ENCODE results near the gene CLIC6.
"Not testable (repeated sequence)": the region's sequence is repeated elsewhere in the genome, so short reads cannot be mapped to it uniquely, and the experiment has no call there.

Gene CLIC6

GRCh38 chr21:34653522-34653921 is 15.3 kb upstream of the CLIC6 start:
- no peak for DNase-seq

DNA sequence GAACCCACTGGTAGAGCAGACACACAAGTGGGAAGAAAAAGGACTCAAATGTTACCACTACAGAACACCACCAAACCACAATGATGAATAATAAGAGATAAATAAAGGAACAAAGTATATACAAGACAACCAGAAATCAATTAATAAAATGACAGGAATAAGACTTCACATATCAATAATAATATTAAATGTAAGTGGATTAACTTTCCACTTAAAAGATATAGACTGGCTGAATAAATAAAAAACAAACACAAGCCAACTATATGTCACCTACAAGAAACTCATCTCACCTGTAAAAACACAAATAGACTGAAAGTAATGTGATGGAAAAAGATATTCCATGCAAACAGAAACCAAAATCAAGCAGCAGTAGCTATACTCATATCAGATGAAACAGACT is 6.9 kb upstream of the CLIC6 start:
- DNase-seq: no peak

DNA sequence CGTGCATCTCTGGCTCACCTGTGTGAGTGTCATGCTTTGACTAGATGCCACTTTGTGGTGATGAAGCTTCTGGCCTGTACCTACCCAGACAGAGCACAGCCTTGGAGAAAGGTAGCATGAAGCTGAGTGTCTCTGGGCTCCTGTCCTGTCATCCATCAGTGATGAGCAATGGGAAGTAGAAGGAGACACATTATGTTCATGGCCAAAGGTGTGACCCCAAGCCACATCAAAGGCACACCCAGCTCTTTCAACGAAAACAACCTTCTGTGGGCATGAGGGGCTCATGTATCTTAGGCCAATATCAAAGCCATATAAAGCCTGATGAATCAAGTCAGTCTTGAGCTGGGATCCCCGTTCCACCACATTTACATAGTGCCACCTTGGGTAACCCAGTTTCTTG is 1.0 kb upstream of the CLIC6 start:
- DNase-seq: no peak

DNA sequence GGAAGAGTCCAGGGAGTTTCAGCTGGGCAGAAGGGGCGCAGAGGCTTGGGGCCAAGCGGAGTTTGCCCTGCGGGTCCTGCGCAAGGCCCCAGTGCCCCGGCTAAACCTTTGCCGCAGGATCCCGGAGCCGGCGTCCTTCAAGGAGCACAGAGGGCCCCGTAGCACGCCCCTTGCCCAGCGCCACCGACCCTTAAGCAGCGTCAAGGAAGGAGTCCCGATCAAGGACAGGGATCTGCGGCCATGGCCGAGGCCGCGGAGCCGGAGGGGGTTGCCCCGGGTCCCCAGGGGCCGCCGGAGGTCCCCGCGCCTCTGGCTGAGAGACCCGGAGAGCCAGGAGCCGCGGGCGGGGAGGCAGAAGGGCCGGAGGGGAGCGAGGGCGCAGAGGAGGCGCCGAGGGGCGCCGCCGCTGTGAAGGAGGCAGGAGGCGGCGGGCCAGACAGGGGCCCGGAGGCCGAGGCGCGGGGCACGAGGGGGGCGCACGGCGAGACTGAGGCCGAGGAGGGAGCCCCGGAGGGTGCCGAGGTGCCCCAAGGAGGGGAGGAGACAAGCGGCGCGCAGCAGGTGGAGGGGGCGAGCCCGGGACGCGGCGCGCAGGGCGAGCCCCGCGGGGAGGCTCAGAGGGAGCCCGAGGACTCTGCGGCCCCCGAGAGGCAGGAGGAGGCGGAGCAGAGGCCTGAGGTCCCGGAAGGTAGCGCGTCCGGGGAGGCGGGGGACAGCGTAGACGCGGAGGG is 520 bp downstream of the CLIC6 start:
- peak in 1 of 2 experiments; percentile 18 for DNase-seq

DNA sequence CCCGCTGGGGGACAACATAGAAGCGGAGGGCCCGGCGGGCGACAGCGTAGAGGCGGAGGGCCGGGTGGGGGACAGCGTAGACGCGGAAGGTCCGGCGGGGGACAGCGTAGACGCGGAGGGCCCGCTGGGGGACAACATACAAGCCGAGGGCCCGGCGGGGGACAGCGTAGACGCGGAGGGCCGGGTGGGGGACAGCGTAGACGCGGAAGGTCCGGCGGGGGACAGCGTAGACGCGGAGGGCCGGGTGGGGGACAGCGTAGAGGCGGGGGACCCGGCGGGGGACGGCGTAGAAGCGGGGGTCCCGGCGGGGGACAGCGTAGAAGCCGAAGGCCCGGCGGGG is 1.1 kb downstream of the CLIC6 start:
- DNase-seq: not testable (repeated sequence)

DNA sequence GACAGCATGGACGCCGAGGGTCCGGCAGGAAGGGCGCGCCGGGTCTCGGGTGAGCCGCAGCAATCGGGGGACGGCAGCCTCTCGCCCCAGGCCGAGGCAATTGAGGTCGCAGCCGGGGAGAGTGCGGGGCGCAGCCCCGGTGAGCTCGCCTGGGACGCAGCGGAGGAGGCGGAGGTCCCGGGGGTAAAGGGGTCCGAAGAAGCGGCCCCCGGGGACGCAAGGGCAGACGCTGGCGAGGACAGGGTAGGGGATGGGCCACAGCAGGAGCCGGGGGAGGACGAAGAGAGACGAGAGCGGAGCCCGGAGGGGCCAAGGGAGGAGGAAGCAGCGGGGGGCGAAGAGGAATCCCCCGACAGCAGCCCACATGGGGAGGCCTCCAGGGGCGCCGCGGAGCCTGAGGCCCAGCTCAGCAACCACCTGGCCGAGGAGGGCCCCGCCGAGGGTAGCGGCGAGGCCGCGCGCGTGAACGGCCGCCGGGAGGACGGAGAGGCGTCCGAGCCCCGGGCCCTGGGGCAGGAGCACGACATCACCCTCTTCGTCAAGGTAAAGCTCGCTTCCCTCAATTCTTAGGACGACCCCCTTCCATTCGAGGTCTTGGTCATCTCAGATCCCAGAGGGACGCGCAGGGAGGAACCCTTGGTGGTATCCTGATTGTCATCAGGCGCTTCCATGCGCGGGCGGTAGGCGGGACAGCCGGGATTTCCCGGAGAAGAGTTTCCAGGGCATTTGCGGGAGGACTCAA is 1.6 kb downstream of the CLIC6 start:
- DNase-seq: no peak

GRCh38 chr21:34670962-34671348 is 2.2 kb downstream of the CLIC6 start:
- DNase-seq: no peak

DNA sequence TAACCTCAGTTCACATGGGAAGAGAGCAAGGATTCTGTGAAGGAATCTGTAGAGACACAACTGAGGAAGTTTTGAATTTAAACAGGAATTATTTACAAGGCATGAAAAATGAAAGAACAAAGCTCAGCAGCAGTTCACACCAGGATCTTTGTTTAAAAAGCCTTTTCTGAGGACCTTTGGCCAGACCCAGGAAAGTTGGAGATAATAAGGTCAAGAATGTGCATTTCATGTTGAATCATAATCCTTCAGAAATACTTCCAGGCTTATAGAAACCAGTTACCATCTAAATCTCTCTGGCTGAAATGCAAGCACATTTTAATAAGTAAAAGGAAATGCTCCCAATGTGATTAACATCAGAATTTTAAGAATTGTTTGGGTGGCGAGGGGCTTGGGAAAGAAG is 2.7 kb downstream of the CLIC6 start:
- no peak for DNase-seq

DNA sequence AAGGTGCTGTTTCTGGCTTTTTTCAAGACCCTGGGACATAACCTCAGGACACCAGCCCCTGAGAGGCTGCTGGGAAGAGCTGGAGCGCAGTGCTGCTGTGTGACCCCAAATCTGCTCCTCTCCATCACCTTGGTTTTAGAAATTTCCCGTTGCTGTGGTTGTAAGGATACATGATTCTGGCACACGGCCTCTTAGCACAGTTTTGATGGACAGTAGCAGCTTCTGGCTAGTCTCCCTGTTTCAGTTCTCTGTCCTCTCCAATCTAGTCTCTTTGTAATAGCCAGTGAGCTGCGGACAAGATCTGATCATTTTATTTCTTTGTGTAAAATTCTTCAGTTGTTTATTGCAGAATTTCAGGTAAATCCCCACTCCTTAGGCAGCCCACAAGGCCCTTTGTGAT is 3.1 kb downstream of the CLIC6 start:
- no peak for DNase-seq

DNA sequence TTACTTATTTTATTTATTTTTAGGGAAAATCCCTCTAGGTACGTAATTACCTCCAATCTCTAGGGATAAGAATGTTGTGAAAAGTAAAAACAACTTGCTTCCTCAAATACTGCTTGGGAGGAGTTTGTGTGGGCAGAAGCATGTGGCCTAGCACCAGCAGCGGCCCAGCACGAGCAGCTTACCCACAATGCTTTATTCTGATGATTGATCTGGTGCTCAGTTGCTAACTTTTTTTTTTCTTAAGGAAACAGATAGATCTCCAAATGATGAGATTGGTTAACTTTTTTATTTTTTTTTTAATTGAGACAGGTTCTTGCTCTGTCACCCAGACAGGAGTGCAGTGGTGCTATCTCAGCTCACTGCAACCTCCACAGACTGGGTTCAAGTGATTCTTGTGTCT is 4.2 kb downstream of the CLIC6 start:
- no peak for DNase-seq

DNA sequence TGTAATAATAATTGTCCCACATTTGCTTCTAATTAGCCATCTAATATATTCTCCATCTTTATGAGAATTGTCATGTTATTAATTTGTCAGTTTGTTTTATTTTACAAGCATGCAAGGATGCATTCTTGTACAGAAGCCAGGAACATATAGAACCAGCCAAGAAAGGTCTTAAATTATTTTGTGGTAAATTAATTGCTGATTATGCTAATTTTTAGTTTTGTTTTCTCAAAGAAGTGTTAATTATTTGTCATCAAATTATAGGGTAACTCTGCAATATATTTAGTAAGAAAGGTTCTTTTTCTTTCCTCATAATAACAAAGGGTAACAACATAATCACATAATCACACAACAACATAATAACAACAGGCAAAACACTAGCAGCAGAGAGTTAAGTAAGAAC is 5.7 kb downstream of the CLIC6 start:
- no peak for DNase-seq

GRCh38 chr21:34675871-34676270 is 7.1 kb downstream of the CLIC6 start:
- DNase-seq: no peak

GRCh38 chr21:34679051-34679450 is 10.3 kb downstream of the CLIC6 start:
- no peak for DNase-seq

GRCh38 chr21:34684174-34684876 is 15.5 kb downstream of the CLIC6 start:
- DNase-seq: no peak

- no peak for DNase-seq
Observed at GRCh38 chr21:34687065-34687464, 18.3 kb downstream of the CLIC6 start.

- no peak for DNase-seq
Observed at GRCh38 chr21:34687745-34688144, 19.0 kb downstream of the CLIC6 start.

DNA sequence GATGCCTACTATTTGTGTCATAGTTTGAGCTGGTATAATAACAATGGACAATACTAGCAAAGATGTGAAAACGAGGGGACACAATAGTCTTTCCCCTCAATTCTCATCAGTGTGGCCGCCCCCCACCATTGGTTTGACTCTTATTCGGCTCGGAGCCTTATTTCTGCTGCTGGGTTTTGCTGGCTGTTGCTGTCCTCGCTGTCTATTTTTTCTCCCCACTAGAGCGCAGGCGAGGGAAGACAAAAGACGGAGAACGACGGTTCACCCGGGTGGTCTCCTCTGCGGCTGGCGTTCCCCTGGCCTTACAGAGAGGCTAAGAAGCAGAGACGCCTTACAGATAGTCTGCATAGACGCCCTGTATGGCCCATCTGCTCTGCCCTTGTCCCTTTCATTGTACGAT is 19.4 kb downstream of the CLIC6 start:
- DNase-seq: peak; percentile 68 to 73

- no peak for DNase-seq
Observed at GRCh38 chr21:34688715-34689114, 19.9 kb downstream of the CLIC6 start.

GRCh38 chr21:34690041-34690792 is 21.4 kb downstream of the CLIC6 start:
- peak; percentile 82 to 83 for DNase-seq

GRCh38 chr21:34690793-34691175 is 22.0 kb downstream of the CLIC6 start:
- no peak for DNase-seq

- peak in 1 of 2 experiments; percentile 14 for DNase-seq
Observed at GRCh38 chr21:34691390-34692032, 22.7 kb downstream of the CLIC6 start.

DNA sequence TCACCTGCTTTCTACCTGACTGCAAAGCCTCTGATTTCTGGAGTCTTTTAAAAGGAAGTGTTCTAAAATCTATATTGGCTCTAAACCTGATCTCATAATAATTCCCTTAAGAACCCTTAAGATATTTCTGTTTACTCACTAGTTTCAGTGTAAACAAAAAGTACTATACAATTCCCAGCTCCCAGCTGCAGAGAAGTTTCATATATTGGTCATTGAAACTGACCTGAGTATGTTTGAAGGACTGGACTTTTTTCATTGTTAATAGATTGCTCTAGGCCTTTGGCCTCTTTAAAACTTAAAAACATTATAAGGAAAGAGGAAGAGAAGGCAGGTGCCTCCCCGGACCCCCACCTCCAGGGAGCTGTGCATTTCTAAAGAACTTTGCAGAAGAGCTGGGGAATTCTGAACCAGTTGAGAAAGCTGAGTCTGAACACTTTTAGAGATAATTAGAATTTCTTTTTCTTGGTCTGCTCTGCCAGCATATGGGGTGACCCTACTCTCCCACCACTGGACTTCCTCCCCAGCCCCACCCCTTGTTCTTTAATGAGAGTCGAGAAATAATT is 23.7 kb downstream of the CLIC6 start:
- DNase-seq: no peak
